HG03060 (cell line): ENCODE data around the gene EPHB6.

Source experiments
- ATAC-seq: cut with Tn5 transposase; IDR thresholded peaks from one replicate; pipeline ENCODE4 v1.9.1; 2021; ENCODE audit warnings: low read depth, moderate number of reproducible peaks; ENCODE audit not compliant: unreplicated experiment

Gene EPHB6

DNA sequence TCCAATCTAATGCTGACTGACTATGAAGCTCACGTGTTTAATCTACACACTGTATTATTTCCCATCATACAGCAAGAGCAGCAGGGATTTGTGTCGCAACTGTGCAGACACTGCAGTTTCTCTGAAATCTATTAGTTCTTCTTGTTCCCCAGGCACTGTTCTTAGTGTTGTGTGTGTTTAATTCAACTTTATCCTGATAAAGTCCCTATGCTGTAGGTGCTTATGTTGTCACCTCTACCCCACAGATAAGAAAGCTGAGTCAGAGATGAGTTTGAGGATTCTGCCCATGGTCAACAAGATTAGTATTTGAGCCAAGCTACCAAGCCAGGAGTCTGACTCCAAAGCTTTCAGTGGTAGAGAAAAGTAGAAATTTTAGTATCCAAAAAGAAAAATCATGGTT, 22.5 kb upstream of the EPHB6 start:
- ATAC-seq, result no peak

GRCh38 chr7:142833174-142834048, 21.5 kb upstream of the EPHB6 start:
- ATAC-seq, result peak; percentile 78

GRCh38 chr7:142835487-142835886, 19.4 kb upstream of the EPHB6 start:
- no peak for ATAC-seq

DNA sequence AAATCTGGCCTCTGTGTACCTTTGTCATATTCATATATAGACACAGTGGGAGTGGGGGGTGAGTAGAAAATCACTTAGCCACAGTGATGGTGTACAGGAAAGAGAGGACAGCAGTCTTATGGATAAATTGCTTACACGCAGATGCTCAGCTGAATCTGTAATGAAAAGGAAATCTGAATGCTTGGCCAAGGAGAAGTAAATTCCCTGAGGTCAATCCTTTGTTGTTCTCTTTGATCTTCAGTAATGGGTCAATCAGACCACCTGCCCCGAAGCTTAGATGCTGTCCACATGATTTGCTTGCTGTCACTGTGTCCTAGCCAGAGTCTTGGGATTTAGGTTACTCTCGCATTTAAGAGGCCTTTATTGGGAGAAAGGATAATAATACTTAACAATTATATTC, 18.4 kb upstream of the EPHB6 start:
- ATAC-seq, result no peak

GRCh38 chr7:142838461-142839213, 16.2 kb upstream of the EPHB6 start:
- no peak for ATAC-seq

DNA sequence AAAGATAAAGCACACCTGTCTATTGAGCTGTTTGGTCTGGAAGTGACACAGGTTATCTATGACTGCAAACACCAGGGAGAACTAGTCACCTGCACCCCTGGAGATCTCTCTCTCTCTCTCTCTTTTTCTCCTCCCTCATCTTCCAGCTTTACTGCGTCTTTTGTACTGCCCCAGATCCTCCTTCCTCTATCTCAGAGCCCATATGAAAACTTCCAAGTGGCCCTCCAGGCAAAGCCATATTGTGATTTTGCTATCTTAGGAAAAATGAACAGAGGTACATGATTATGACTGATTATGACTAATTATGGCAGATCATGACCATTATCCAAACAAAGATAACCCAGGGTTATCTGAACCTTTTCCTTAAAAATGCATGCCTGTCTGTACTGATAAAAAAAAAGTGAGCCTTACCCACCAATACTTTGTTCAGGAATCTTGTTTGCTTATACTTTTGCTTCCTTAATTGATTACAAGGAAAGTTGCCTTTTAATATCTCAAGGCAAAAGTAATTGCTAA, 12.6 kb upstream of the EPHB6 start:
- ATAC-seq, result no peak

DNA sequence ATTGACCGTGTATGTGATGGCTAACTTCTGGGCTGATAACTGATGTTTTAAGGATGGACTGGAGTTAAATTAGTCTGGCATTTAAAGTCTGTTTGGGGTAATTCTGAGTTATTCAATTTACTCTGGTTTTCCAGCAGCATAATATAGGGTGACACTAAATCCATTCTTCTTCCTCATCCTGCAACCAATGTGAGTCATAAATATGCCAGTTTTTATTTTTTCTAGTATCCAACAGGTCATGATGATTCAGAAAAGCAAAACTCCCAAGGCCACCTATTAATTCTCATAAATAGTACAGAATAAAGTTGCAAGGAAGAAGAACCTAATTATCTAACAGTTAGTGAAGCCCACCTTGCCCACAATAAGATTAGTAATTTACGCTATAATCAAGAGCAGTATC, 7.5 kb upstream of the EPHB6 start:
- ATAC-seq, result no peak

DNA sequence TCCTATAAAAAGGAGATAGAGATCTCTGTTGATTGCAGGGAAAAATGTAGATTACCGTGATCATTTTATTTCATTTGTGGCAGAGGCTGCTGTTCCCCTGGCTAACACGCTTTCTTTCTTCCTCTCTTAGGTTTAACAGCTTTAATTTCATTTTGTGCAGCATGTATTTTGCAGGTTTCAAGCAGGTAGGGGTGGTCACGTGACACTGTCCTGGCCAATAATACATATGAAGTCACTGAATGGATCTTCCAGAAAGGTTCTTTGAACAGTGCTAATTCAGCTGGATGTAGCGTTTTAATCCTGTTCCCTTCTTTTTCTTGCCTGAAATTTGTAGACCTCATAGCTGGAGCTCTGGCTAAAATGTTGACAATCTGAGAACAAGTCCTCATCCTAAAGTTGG, 3.6 kb upstream of the EPHB6 start:
- no peak for ATAC-seq

DNA sequence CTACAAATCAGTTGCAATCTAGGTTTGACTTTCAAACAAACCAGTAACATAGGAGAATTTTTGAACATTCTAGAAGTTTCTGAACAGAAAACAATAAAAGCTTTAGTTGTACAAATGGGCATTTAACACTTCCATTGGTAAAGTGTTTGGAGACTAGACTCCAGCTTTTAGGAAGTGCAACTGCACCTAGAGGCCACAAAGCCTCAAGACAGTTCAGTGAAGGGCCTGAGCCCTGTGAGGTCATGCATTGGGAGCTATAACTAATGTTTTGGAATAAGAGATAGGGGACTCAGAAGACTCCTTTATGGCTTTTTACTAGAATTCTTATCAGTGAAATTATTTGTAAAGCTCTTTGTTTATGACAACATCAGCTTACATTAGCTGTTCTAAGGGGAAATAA, 3.0 kb upstream of the EPHB6 start:
- no peak for ATAC-seq

GRCh38 chr7:142853739-142854371, 1.0 kb upstream of the EPHB6 start:
- ATAC-seq, result peak; percentile 72

DNA sequence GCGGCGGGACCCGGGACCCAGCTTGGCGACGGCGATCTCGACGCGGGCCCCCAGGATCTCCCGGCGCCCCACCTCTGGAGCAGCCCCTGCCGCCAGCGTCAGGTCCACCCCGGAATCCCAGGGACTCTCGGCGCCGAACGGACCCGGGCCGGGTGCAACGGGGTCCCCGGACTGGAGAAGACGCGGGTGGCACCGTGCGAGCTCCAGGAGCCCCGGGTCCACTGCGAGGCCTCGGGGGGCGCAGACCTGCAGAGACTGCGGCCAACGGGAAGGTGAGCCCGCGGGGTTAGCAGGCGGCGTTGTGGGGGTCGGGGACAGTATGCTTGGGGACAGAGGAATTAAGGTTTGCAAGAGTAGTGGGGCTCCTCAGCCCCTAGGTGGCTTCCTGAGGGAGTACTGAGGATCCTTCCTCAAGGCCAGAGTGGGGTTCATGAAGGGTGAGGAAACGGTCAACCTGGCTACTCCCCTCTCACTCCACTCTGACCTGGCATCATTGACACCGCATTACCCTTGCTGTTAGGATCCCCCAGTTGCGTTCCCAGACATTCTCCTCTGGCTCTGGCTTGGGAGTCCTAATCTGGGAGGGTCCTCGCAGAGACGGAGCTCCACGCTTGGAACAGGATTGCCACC, 353 bp downstream of the EPHB6 start:
- ATAC-seq, result no peak

DNA sequence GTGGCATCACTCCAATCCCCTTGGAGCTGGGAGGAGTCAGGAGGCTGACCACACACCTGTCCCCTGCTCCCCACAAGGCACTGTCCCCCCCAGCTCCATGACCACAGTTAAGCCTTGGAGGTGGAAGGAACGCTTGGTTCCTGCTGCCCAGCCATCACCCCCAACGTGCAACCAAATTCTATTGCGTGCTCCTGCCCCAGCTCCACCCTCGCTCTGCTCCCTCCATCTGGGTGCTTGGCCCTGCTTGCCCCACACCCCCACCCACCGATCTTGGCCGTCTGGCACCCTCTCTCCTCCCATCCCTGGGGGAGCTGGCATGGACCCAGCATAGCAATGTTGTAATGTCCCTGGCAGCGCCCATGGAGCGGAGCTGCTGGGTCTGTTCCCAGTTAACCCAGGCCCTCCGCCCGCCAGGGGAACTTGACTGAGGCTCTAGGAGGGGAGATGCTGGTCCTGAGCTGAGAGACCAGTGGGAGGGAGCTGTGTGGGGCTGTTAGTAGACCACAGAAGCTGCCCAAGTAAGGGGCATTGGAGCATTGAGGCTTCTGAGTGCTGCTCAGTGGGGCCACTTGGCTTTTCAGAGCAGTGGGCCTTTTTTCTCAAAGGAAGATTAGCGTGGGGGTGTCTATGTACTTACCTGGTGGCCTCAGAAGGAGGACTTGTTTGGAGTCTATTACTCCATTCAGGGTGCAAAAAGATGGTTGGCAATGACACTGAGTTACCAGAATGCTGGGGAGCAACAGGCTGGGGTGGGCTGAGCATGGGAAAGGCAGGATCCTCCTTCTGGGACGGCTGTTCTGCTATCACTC, 1.1 kb downstream of the EPHB6 start:
- ATAC-seq, result no peak

DNA sequence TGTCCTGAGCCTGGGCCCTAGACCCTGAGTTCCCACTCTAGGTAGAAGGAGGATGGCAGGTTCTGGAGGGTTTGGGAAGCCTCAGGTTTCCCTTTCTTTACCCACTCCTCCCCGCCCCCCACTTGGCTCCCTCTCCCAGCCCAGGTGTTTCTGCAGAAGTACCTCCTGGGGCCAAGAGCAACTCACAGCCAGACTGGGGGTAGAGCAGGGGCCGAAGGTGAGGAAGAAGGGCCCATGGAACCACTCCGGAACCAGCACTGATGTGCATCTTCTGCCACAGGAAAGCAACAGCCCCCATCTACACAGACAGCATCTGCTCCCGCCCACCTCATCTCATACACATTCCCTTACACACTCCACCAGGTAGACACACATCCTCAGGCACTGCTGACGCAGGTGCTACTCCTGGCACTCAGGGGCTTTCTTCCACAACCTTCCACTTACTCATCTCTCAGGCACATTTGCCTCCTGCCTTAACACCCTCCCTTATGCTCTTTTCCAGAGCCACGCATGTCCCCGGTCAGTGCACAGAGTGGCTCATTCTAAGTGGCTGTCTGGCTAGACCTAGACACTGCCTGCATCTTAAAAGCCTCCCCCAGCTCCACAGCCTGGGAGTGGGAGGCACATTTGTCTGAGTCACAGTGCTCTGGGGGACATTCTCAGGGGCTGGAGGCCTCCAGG, 1.8 kb downstream of the EPHB6 start:
- no peak for ATAC-seq

DNA sequence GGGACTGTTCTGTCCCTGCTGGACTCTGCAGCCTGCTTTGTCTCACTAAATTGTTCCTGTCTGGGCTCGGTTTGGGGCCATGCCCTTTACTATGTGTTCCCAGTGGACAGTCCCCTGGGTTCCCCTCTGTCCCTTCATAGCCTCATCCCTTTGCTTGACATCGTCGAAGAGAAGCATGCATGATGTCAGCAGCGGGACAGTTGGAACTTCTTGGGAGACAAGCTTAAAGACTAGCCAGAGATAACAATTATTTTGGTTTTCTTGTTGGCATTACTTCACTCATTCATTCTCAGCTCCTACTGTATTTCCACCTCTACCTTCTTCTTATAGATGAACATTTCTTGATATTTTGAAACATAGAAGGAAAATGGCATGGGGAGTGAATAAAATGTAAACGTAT, 2.7 kb downstream of the EPHB6 start:
- ATAC-seq, result no peak

GRCh38 chr7:142859411-142859810, 4.5 kb downstream of the EPHB6 start:
- no peak for ATAC-seq

- no peak for ATAC-seq
These were observed 5.0 kb downstream of the EPHB6 start for GRCh38 chr7:142859829-142860228.

DNA sequence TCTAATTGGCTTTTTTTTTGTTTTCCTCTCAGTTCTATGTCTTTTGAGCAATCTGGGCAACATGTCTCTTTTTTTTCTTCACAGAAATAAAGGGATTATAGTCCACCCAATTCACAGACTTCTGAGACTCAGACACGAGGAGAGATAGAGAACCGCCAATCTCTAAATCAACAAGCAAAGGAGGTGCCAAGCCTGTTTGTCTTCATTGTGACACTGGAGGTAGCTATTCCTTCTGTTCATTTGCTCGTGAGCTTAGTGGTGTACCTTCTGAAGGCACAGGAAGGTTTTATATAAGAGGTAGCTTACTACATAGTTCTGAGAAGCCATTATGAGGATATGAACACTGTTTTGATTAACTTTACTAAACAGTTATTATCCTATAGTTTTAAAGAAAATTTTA, 6.1 kb downstream of the EPHB6 start:
- ATAC-seq, result no peak

DNA sequence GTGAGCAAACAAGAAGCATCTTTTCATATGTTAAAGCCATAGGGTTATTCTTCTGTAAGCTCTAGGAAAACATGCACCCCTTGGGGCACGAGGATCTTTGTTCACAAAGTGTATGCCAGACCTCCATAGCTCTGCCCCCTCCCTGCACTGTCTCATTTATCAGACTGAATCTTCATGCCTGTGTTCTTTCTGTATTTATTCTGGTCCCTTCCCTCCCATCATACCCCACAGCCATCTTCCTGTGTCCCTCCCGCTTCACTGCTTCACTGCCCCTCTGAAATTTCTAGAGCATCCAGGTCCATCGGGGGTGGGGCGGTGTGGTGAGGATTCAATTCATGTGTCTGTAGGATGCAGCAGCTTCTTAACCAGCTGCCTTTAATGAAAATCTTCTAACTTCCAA, 7.5 kb downstream of the EPHB6 start:
- ATAC-seq, result no peak

DNA sequence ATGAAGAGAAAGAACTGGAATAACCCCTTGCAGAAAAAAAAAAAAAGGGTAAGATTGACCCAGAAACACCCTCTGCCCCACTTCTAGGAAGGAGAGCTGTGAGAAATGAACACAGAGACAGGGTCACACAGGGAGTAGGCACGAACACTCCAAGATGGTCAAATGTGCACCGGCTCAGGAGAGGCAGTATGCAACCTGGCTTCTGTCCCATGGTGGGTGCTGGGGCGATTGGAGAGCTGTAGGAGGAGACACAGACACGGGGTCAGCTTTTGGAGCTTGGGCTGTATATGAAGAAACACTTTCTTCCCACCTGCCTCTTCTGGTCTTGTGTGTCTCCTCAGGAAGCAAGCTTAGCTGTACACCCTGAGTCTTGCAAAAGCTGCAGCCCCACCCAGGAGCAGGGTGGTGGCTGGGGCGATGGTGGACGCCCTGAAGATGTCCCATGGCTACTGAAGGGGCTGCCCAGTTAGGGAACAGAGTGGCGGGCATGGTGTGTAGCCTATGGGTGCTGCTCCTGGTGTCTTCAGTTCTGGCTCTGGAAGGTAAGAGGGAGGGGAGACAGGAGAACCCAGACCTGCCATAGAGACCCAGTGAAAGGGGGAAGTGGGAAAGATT, 8.0 kb downstream of the EPHB6 start:
- no peak for ATAC-seq
